Activated gamma-delta T cell (primary cell): Measurements from ENCODE around the gene FAT1.
"Not testable (repeated sequence)": the region's sequence is repeated elsewhere in the genome, so short reads cannot be mapped to it uniquely, and the experiment has no call there.

Experiments
- DNase-seq: peaks from one replicate; lab custom pipeline; 2025; lab: John Stamatoyannopoulos, UW
- total RNA-seq, 2 donors: gene quantifications; one replicate each; lab custom pipeline; 2026; lab: John Stamatoyannopoulos, UW

FAT1 gene
- 0.15 to 0.83 reads per million in 2 donors for total RNA-seq

- DNase-seq = no peak
Measured at GRCh38 chr4:186723292-186724057, at the start of gene FAT1. Gene FAT1 (minus strand): TSS chr4:186723856. CDS start chr4:186709827, 14,029 bp downstream.

- DNase-seq = no peak
Measured at GRCh38 chr4:186772936-186773487, 49.4 kb upstream of the FAT1 start.

GRCh38 chr4:186771624-186772023, 48.0 kb upstream of the FAT1 start:
- DNase-seq = no peak

- DNase-seq = no peak
Measured at GRCh38 chr4:186770481-186771175, 47.0 kb upstream of the FAT1 start.

GRCh38 chr4:186767794-186768193, 44.1 kb upstream of the FAT1 start:
- DNase-seq = no peak

- no peak for DNase-seq
Measured at GRCh38 chr4:186765673-186766546, 42.3 kb upstream of the FAT1 start.

- DNase-seq = no peak
Measured at GRCh38 chr4:186765138-186765537, 41.5 kb upstream of the FAT1 start.

GRCh38 chr4:186764457-186764856, 40.8 kb upstream of the FAT1 start:
- DNase-seq = no peak

GRCh38 chr4:186762865-186763264, 39.2 kb upstream of the FAT1 start:
- DNase-seq = no peak

- DNase-seq = no peak
Measured at GRCh38 chr4:186762361-186762760, 38.7 kb upstream of the FAT1 start.

- not testable (repeated sequence) for DNase-seq
Measured at GRCh38 chr4:186761956-186762355, 38.3 kb upstream of the FAT1 start.

GRCh38 chr4:186761393-186761792, 37.7 kb upstream of the FAT1 start:
- DNase-seq = no peak

GRCh38 chr4:186760576-186760975, 36.9 kb upstream of the FAT1 start:
- DNase-seq = no peak

- no peak for DNase-seq
Measured at GRCh38 chr4:186759990-186760389, 36.3 kb upstream of the FAT1 start.

- no peak for DNase-seq
Measured at GRCh38 chr4:186758929-186759682, 35.5 kb upstream of the FAT1 start.

- DNase-seq = no peak
Measured at GRCh38 chr4:186757696-186758355, 34.2 kb upstream of the FAT1 start.

GRCh38 chr4:186756550-186756949, 32.9 kb upstream of the FAT1 start:
- DNase-seq = not testable (repeated sequence)

GRCh38 chr4:186755550-186756519, 32.2 kb upstream of the FAT1 start:
- no peak for DNase-seq

GRCh38 chr4:186754976-186755375, 31.3 kb upstream of the FAT1 start:
- no peak for DNase-seq
